Activated naive CD4-positive, alpha-beta T cell treated with anti-CD3 and anti-CD28 coated beads for 36 hours (primary cell): ENCODE measurements around the gene CTTNBP2. TPM values are rescaled to one million over a fixed set of nuclear protein-coding genes. Genes with fewer than 3 reads are reported as not detected.

Source experiments
- CTCF ChIA-PET: fragments of 350-600 bp; sonication (Branson Sonifier 250); formaldehyde crosslinking; loops from one replicate; lab custom pipeline; 2021; ENCODE audit warnings: antibody characterized with exemption; lab: Charles Lee
- DNase-seq: peaks from one replicate; pipeline ENCODE4 v3.0.0-alpha.2; 2020
- H3K27ac Mint-ChIP-seq: one replicate; pipeline ENCODE4 v1.8.0; 2021; ENCODE audit warnings: mild to moderate bottlenecking, mixed read lengths
- H3K27me3 Mint-ChIP-seq: one replicate; pipeline ENCODE4 v1.8.0; 2021; ENCODE audit warnings: low read depth, mixed read lengths
- H3K36me3 Mint-ChIP-seq: one replicate; pipeline ENCODE4 v1.8.0; 2021; ENCODE audit warnings: low read depth, mixed read lengths
- H3K4me1 Mint-ChIP-seq: one replicate; pipeline ENCODE4 v1.8.0; 2021; ENCODE audit warnings: low read depth, mixed read lengths
- H3K4me3 Mint-ChIP-seq: one replicate; pipeline ENCODE4 v1.8.0; 2021; ENCODE audit warnings: mild to moderate bottlenecking, moderate library complexity, mixed read lengths
- H3K9me3 Mint-ChIP-seq: one replicate; pipeline ENCODE4 v1.8.0; 2021; ENCODE audit warnings: mixed read lengths
- intact Hi-C: fragments of 100-400 bp; cut with micrococcal nuclease; formaldehyde crosslinking; loops from one replicate; pipeline ENCODE4 v1.15.1; 2023
- total RNA-seq, 2 experiments: library from RNA; stranded (reverse); gene quantifications; one replicate each; pipeline ENCODE4 v1.2.3, GENCODE V29; 2021

Gene CTTNBP2
- total RNA-seq, 2 experiments from 2014 or later: not detected

- intact Hi-C loops: no loop called here
- CTCF ChIA-PET: no interaction called here
These were observed 101.5 kb downstream of the CTTNBP2 start for GRCh38 chr7:117771756-117772155.

GRCh38 chr7:117769085-117769484 lies 104.2 kb downstream of the CTTNBP2 start:
- Mint-ChIP-seq H3K36me3 (no peaks in the 10 kb centered on the region), H3K4me3 (no peak overlapping the region), H3K9me3 (no peaks in the 10 kb centered on the region), H3K27ac (no peak overlapping the region), H3K27me3 (peaks cover 23% of the 10 kb centered on the region), H3K4me1 (no peaks in the 10 kb centered on the region)
- CTCF ChIA-PET: no interaction called here
- no peak for DNase-seq
- intact Hi-C loops: no loop called here

More at GRCh38 chr7:117771756-117772155, 101.5 kb downstream of the CTTNBP2 start:
- no peak overlapping the region for H3K27ac Mint-ChIP-seq
- no peaks in the 10 kb centered on the region for H3K9me3 Mint-ChIP-seq
- H3K27me3 Mint-ChIP-seq: peaks cover 18% of the 10 kb centered on the region
- H3K36me3 Mint-ChIP-seq: no peaks in the 10 kb centered on the region
- DNase-seq: no peak
- H3K4me3 Mint-ChIP-seq: no peak overlapping the region
- no peaks in the 10 kb centered on the region for H3K4me1 Mint-ChIP-seq

GRCh38 chr7:117767951-117768350 lies 105.3 kb downstream of the CTTNBP2 start:
- Mint-ChIP-seq H3K36me3 (no peaks in the 10 kb centered on the region), H3K9me3 (no peaks in the 10 kb centered on the region), H3K4me1 (no peaks in the 10 kb centered on the region), H3K27me3 (peaks cover 23% of the 10 kb centered on the region), H3K27ac (no peak overlapping the region), H3K4me3 (no peak overlapping the region)
- CTCF ChIA-PET: no interaction called here
- intact Hi-C loops: no loop called here
- no peak for DNase-seq

- Mint-ChIP-seq H3K36me3 (no peaks in the 10 kb centered on the region), H3K4me1 (no peaks in the 10 kb centered on the region), H3K27me3 (peaks cover 20% of the 10 kb centered on the region), H3K27ac (no peak overlapping the region), H3K4me3 (no peak overlapping the region), H3K9me3 (no peaks in the 10 kb centered on the region)
- intact Hi-C loops: no loop called here
- CTCF ChIA-PET: no interaction called here
- no peak for DNase-seq
These were observed 106.3 kb downstream of the CTTNBP2 start for GRCh38 chr7:117766913-117767312.

- H3K27me3 Mint-ChIP-seq: peaks cover 11% of the 10 kb centered on the region
- intact Hi-C loops: no loop called here
- CTCF ChIA-PET: no interaction called here
These were observed 109.2 kb downstream of the CTTNBP2 start for GRCh38 chr7:117764031-117764430.

GRCh38 chr7:117762055-117762454 lies 111.2 kb downstream of the CTTNBP2 start:
- Mint-ChIP-seq H3K36me3 (no peaks in the 10 kb centered on the region), H3K27ac (no peak overlapping the region), H3K4me1 (no peaks in the 10 kb centered on the region), H3K27me3 (peaks cover 9% of the 10 kb centered on the region), H3K9me3 (no peaks in the 10 kb centered on the region), H3K4me3 (no peak overlapping the region)
- DNase-seq: no peak
- intact Hi-C loops: no loop called here
- CTCF ChIA-PET: no interaction called here

More at GRCh38 chr7:117764031-117764430, 109.2 kb downstream of the CTTNBP2 start:
- no peak overlapping the region for H3K4me3 Mint-ChIP-seq
- H3K36me3 Mint-ChIP-seq: no peaks in the 10 kb centered on the region
- no peak overlapping the region for H3K27ac Mint-ChIP-seq
- H3K9me3 Mint-ChIP-seq: no peaks in the 10 kb centered on the region
- DNase-seq: no peak
- no peaks in the 10 kb centered on the region for H3K4me1 Mint-ChIP-seq

- no peak overlapping the region for H3K27ac Mint-ChIP-seq
- CTCF ChIA-PET: no interaction called here
- H3K4me1 Mint-ChIP-seq: no peaks in the 10 kb centered on the region
- DNase-seq: no peak
- H3K9me3 Mint-ChIP-seq: no peaks in the 10 kb centered on the region
- peaks cover 5% of the 10 kb centered on the region for H3K27me3 Mint-ChIP-seq
- H3K4me3 Mint-ChIP-seq: no peak overlapping the region
- no peaks in the 10 kb centered on the region for H3K36me3 Mint-ChIP-seq
- intact Hi-C loops: no loop called here
These were observed 113.1 kb downstream of the CTTNBP2 start for GRCh38 chr7:117759950-117760640.

- CTCF ChIA-PET: interaction anchor here (0.7 kb wide), 1 partner anchor 1551 kb away, joined by 3 read pairs; no protein-coding TSS in a partner anchor
These were observed 115.8 kb downstream of the CTTNBP2 start for GRCh38 chr7:117757440-117757839.

GRCh38 chr7:117756586-117757085 lies 116.6 kb downstream of the CTTNBP2 start:
- Mint-ChIP-seq H3K27ac (no peak overlapping the region), H3K27me3 (no peaks in the 10 kb centered on the region), H3K9me3 (no peaks in the 10 kb centered on the region), H3K4me1 (no peaks in the 10 kb centered on the region), H3K36me3 (no peaks in the 10 kb centered on the region), H3K4me3 (no peak overlapping the region)
- intact Hi-C loops: no loop called here
- CTCF ChIA-PET: no interaction called here
- DNase-seq: no peak

More at GRCh38 chr7:117757440-117757839, 115.8 kb downstream of the CTTNBP2 start:
- no peak for DNase-seq
- no peaks in the 10 kb centered on the region for H3K36me3 Mint-ChIP-seq
- no peaks in the 10 kb centered on the region for H3K4me1 Mint-ChIP-seq
- H3K27ac Mint-ChIP-seq: no peak overlapping the region
- H3K27me3 Mint-ChIP-seq: peaks cover 1% of the 10 kb centered on the region
- H3K9me3 Mint-ChIP-seq: no peaks in the 10 kb centered on the region
- intact Hi-C loops: no loop called here
- H3K4me3 Mint-ChIP-seq: no peak overlapping the region

- intact Hi-C loops: no loop called here
- no peak overlapping the region for H3K27ac Mint-ChIP-seq
- no peaks in the 10 kb centered on the region for H3K4me1 Mint-ChIP-seq
- DNase-seq: no peak
- no peaks in the 10 kb centered on the region for H3K36me3 Mint-ChIP-seq
- CTCF ChIA-PET: no interaction called here
- no peak overlapping the region for H3K4me3 Mint-ChIP-seq
- no peaks in the 10 kb centered on the region for H3K27me3 Mint-ChIP-seq
- no peaks in the 10 kb centered on the region for H3K9me3 Mint-ChIP-seq
These were observed 118.1 kb downstream of the CTTNBP2 start for GRCh38 chr7:117755136-117755535.

- CTCF ChIA-PET: interaction anchor here (0.7 to 1.0 kb wide), 2 partner anchors 160 to 443 kb away, joined by 3 read pairs; no protein-coding TSS in a partner anchor
- Mint-ChIP-seq H3K27ac (no peak overlapping the region), H3K4me1 (no peaks in the 10 kb centered on the region), H3K27me3 (no peaks in the 10 kb centered on the region), H3K9me3 (no peaks in the 10 kb centered on the region), H3K36me3 (no peaks in the 10 kb centered on the region), H3K4me3 (no peak overlapping the region)
- DNase-seq: no peak
- intact Hi-C loops: loop anchor here (2.0 kb wide), 2 partner anchors 353 to 445 kb away; no protein-coding TSS in a partner anchor
These were observed 121.5 kb downstream of the CTTNBP2 start for GRCh38 chr7:117751775-117752174.

GRCh38 chr7:117750612-117751563 lies 122.4 kb downstream of the CTTNBP2 start:
- no peaks in the 10 kb centered on the region for H3K4me1 Mint-ChIP-seq
- no peak overlapping the region for H3K4me3 Mint-ChIP-seq
- no peaks in the 10 kb centered on the region for H3K27me3 Mint-ChIP-seq
- no peaks in the 10 kb centered on the region for H3K36me3 Mint-ChIP-seq
- no peak overlapping the region for H3K27ac Mint-ChIP-seq
- DNase-seq: no peak
- intact Hi-C loops: loop anchor here (1.0 to 2.0 kb wide), 3 partner anchors 354 to 446 kb away; no protein-coding TSS in a partner anchor
- CTCF ChIA-PET: interaction anchor here (0.6 to 1.0 kb wide), 3 partner anchors 161 to 444 kb away, joined by 3 read pairs; no protein-coding TSS in a partner anchor
- no peaks in the 10 kb centered on the region for H3K9me3 Mint-ChIP-seq
